Endothelial cell of umbilical vein (primary cell): ENCODE measurements around the gene MC1R. TPM values are rescaled to one million over a fixed set of nuclear protein-coding genes. Genes with fewer than 3 reads are reported as not detected.

ENCODE experiments used
- BruUV-seq: library from RNA; stranded (reverse); fragments of 400-500 nt; replicated peaks from 2 replicates; lab custom pipeline; 2021; lab: Mats Ljungman, UMichigan
- CTCF ChIA-PET: fragments of 300-600, 350-600 bp; sonication (Branson Sonifier 250); formaldehyde crosslinking; loops from one replicate; lab custom pipeline; 2021; ENCODE audit warnings: antibody characterized with exemption, inconsistent platforms; lab: Charles Lee
- POLR2A ChIA-PET: fragments of 300-600, 350-600 bp; sonication (Branson Sonifier 250); formaldehyde crosslinking; loops from one replicate; lab custom pipeline; 2021; ENCODE audit warnings: antibody characterized with exemption, inconsistent platforms; lab: Charles Lee
- DNase-seq: peaks from one replicate; pipeline ENCODE4 v3.0.0-alpha.2; 2011; ENCODE audit warnings: low read depth, low spot score
- FAIRE-seq: peaks from 2 replicates; lab custom pipeline; 2011; peaks lifted over from hg19 to GRCh38; lab: Jason Lieb, UNC
- H2AFZ ChIP-seq: 2 replicates; pipeline ENCODE4 v1.6.0; 2012; ENCODE audit warnings: low read depth, low read length, control low read depth, inconsistent platforms
- H3K27ac ChIP-seq: 2 replicates; pipeline ENCODE4 v1.5.1; 2011; ENCODE audit warnings: low read depth, mild to moderate bottlenecking, control low read depth, low read length, moderate library complexity; ENCODE audit not compliant: insufficient read depth
- H3K27me3 ChIP-seq, 2 experiments: 2 replicates each; pipeline versions ENCODE4 v1.6.0 to v1.6.1; 2011; ENCODE audit warnings: low read length in 2 of 2, mixed read lengths in 1 of 2; ENCODE audit not compliant: control insufficient read depth in 2 of 2, insufficient read depth in 2 of 2
- H3K36me3 ChIP-seq, 2 experiments: 2 replicates in 1 of 2; 3 replicates in 1 of 2; pipeline ENCODE4 v1.5.1; 2011; ENCODE audit warnings: low read length in 2 of 2, mild to moderate bottlenecking in 1 of 2, moderate library complexity in 1 of 2; ENCODE audit not compliant: control insufficient read depth in 2 of 2, insufficient read depth in 2 of 2; ENCODE audit errors: extremely low read depth in 1 of 2
- H3K4me1 ChIP-seq: 3 replicates; pipeline ENCODE4 v1.5.1; 2011; ENCODE audit warnings: mild to moderate bottlenecking, low read length; ENCODE audit not compliant: control insufficient read depth, insufficient read depth; ENCODE audit errors: extremely low read depth
- H3K4me2 ChIP-seq: 2 replicates; pipeline ENCODE4 v1.6.1; 2011; ENCODE audit warnings: low read length, control low read depth, mixed read lengths; ENCODE audit not compliant: insufficient read depth
- H3K4me3 ChIP-seq, 3 experiments: fragments of 200-600 bp in 1 of 3; sonication (generic), shearing (Covaris generic) in 1 of 3; replicated peaks in 1 of 3; 2 replicates each; pipeline ENCODE4 v1.5.1; 2011 to 2016; ENCODE audit warnings: control low read depth in 3 of 3, low read length in 3 of 3, mild to moderate bottlenecking in 2 of 3, inconsistent platforms in 1 of 3, low read depth in 1 of 3, moderate library complexity in 1 of 3; ENCODE audit not compliant: insufficient read depth in 1 of 3
- H3K79me2 ChIP-seq: 2 replicates; pipeline ENCODE4 v1.6.0; 2012; ENCODE audit warnings: low read length, inconsistent platforms; ENCODE audit not compliant: control insufficient read depth, insufficient read depth
- H3K9ac ChIP-seq: replicated peaks from 2 replicates; pipeline ENCODE3; 2011; ENCODE audit warnings: low read length, control low read depth; ENCODE audit not compliant: insufficient read depth; ENCODE audit errors: extremely low read depth
- H3K9me1 ChIP-seq: replicated peaks from 3 replicates; pipeline ENCODE4 v1.6.0; 2011; ENCODE audit warnings: mild to moderate bottlenecking, low read length; ENCODE audit not compliant: control insufficient read depth, insufficient read depth; ENCODE audit errors: extremely low read depth
- H3K9me3 ChIP-seq: replicated peaks from 2 replicates; pipeline ENCODE4 v1.5.1; 2012; ENCODE audit warnings: low read length, inconsistent platforms; ENCODE audit not compliant: control insufficient read depth, insufficient read depth
- H4K20me1 ChIP-seq: replicated peaks from 2 replicates; pipeline ENCODE3; 2011; ENCODE audit warnings: mild to moderate bottlenecking, low read length; ENCODE audit not compliant: control insufficient read depth, insufficient read depth; ENCODE audit errors: extremely low read depth
- EZH2 ChIP-seq: IDR thresholded peaks from 2 replicates; pipeline ENCODE4 v1.6.1; 2012; ENCODE audit warnings: borderline replicate concordance, low read depth, mild to moderate bottlenecking, moderate library complexity, low read length, inconsistent platforms; ENCODE audit not compliant: severe bottlenecking
- FOS ChIP-seq: IDR thresholded peaks from 2 replicates; pipeline ENCODE4 v1.6.1; 2011; ENCODE audit warnings: mild to moderate bottlenecking, low read length, moderate library complexity, borderline replicate concordance; ENCODE audit not compliant: insufficient read depth
- GATA2 ChIP-seq: IDR thresholded peaks from 2 replicates; pipeline ENCODE4 v1.7.0; 2011; ENCODE audit warnings: low read depth, mild to moderate bottlenecking, moderate library complexity, mixed read lengths, low read length; ENCODE audit not compliant: insufficient read length, insufficient read depth
- JUN ChIP-seq: IDR thresholded peaks from 2 replicates; pipeline ENCODE4 v1.6.1; 2011; ENCODE audit warnings: borderline replicate concordance, low read depth; ENCODE audit not compliant: insufficient read length, insufficient read depth
- POLR2A ChIP-seq: IDR thresholded peaks from 2 replicates; pipeline ENCODE4 v1.6.1; 2012; ENCODE audit warnings: low read depth, mild to moderate bottlenecking, control low read depth, low read length
- dilution Hi-C: fragments of 300-500 bp; cut with MboI; formaldehyde crosslinking; loops from one replicate; pipeline ENCODE4 v1.15.0; 2019; ENCODE audit warnings: low sequenced_read_pairs; ENCODE audit not compliant: extremely low pct_ligation_motif_present
- intact Hi-C: fragments of 100-400 bp; cut with micrococcal nuclease; formaldehyde crosslinking; loops from one replicate; pipeline ENCODE4 v1.10.0; 2022
- polyA plus RNA-seq, 4 experiments: library from polyadenylated mRNA; depleted of rRNA in 3 of 4; stranded (reverse) in 3 of 4; unstranded in 1 of 4; fragments of >200 nt; gene quantifications; 2 replicates each; pipeline versions ENCODE4 v1.2.1 to v1.2.3, GENCODE V29; 2011 to 2012; ENCODE audit warnings: missing spikeins in 1 of 4
- total RNA-seq: library from RNA; stranded (reverse); gene quantifications from 2 replicates; pipeline ENCODE4 v1.2.3, GENCODE V29; 2021
- TF ChIP-seq, protein P1 (sequence below), 2 donors: IDR thresholded peaks; 1 replicate in 1 of 2; 2 replicates in 1 of 2; pipeline ENCODE4 v1.5.1; 2011; ENCODE audit warnings: low read length in 2 of 2, mild to moderate bottlenecking in 2 of 2, moderate library complexity in 2 of 2, control low read depth in 1 of 2, inconsistent platforms in 1 of 2, low read depth in 1 of 2; ENCODE audit not compliant: insufficient read depth in 1 of 2; ENCODE audit errors: extremely low read depth in 1 of 2

The MC1R gene
- total and polyA plus RNA-seq, 2 donors (not counting 3 experiments of a cell fraction or from before 2014, with no cell fraction given), result 4.0 to 4.9 TPM

DNA sequence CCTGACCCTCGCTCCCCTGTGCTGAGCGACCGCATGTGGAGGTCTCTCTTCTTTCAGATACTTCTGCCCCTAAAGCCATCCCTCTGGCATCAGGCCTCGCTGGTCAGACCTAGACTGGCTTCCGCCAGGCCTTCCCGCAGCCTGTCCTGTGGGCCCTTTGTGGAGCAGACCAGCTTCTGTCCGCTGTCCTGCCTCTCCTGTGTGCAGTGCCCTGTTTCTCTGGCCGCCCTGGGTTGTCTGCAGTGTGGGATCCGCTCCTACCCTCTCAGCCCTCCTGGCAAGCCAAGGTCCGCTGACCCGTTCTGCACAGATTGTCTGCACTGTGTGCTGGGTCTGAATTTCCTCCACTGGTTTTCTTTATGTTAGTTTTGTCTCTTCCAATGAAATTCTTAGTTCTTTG, 21.5 kb upstream of the MC1R start:
- no peaks in the 10 kb centered on the region for H3K9me1 ChIP-seq
- DNase-seq (no peak), FAIRE-seq (no peak)
- dilution Hi-C loops (no loop called here), intact Hi-C loops (no loop called here)
- H4K20me1 ChIP-seq, result peaks cover 2% of the 10 kb centered on the region
- BruUV-seq, result no TSS peak
- H3K9me3 ChIP-seq, result no peaks in the 10 kb centered on the region
- CTCF ChIA-PET, result interaction anchor here (1.0 kb wide), 1 partner anchor 13 kb away, joined by 4 read pairs; no protein-coding TSS in a partner anchor
- no peaks in the 10 kb centered on the region for H3K79me2 ChIP-seq
- no peak overlapping the region for H2AFZ ChIP-seq
- POLR2A ChIA-PET, result interaction anchor here (0.8 kb wide), 1 partner anchor 10 kb away, joined by 6 read pairs; no protein-coding TSS in a partner anchor
- H3K27me3 ChIP-seq, result no peaks in the 10 kb centered on the region
- H3K9ac ChIP-seq, result no peak overlapping the region
- no peak overlapping the region for H3K27ac ChIP-seq
- no peak overlapping the region for H3K4me3 ChIP-seq
- H3K4me2 ChIP-seq, result no peak overlapping the region
- no peak for TF ChIP-seq EZH2
- TF ChIP-seq JUN, result no peak
- no peak for TF ChIP-seq POLR2A
- TF ChIP-seq FOS, result no peak
- no peak for TF ChIP-seq GATA2
- TF ChIP-seq, protein P1, sequence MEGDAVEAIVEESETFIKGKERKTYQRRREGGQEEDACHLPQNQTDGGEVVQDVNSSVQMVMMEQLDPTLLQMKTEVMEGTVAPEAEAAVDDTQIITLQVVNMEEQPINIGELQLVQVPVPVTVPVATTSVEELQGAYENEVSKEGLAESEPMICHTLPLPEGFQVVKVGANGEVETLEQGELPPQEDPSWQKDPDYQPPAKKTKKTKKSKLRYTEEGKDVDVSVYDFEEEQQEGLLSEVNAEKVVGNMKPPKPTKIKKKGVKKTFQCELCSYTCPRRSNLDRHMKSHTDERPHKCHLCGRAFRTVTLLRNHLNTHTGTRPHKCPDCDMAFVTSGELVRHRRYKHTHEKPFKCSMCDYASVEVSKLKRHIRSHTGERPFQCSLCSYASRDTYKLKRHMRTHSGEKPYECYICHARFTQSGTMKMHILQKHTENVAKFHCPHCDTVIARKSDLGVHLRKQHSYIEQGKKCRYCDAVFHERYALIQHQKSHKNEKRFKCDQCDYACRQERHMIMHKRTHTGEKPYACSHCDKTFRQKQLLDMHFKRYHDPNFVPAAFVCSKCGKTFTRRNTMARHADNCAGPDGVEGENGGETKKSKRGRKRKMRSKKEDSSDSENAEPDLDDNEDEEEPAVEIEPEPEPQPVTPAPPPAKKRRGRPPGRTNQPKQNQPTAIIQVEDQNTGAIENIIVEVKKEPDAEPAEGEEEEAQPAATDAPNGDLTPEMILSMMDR (IDR thresholded peaks at IDR 0.05; ENCODE audit: extremely low read depth in 1 of 2, insufficient read depth in 1 of 2, low read depth in 1 of 2, low read length in 2 of 2), result no peak
- peaks cover 14 to 54% of the 10 kb centered on the region in 2 experiments for H3K36me3 ChIP-seq
- H3K4me1 ChIP-seq, result no peaks in the 10 kb centered on the region
